GM12878 (cell line): ENCODE data around the gene LYZL2. TPM values are rescaled to one million over a fixed set of nuclear protein-coding genes. Genes with fewer than 3 reads are reported as not detected.

Experiments
- ATAC-seq: fragments of 200-7000 bp; cut with Tn5 transposase; 3 replicates; pipeline ENCODE4 v1.9.1; 2020; ENCODE audit warnings: mild to moderate bottlenecking, moderate library complexity
- BruUV-seq: library from RNA; stranded (reverse); fragments of 400-500 nt; replicated peaks from 2 replicates; lab custom pipeline; 2021; lab: Mats Ljungman, UMichigan
- CTCF ChIA-PET: fragments of 300-600 bp; sonication (Branson Sonifier 250); formaldehyde crosslinking; extraction: SDS; loops from one replicate; lab custom pipeline; 2021; ENCODE audit warnings: inconsistent platforms; lab: Yijun Ruan, JAX
- POLR2A ChIA-PET: fragments of 350-600 bp; formaldehyde crosslinking; extraction: SDS; loops from one replicate; lab custom pipeline; 2021; ENCODE audit warnings: inconsistent platforms; lab: Charles Lee
- RAD21 ChIA-PET: fragments of 300-600 bp; sonication (Branson Sonifier 250); formaldehyde crosslinking; loops from one replicate; lab custom pipeline; 2023; ENCODE audit warnings: antibody characterized with exemption; ENCODE audit not compliant: unreplicated experiment; lab: Charles Lee
- SMC1A ChIA-PET: fragments of 300-600 bp; sonication (Branson Sonifier 250); formaldehyde crosslinking; loops from one replicate; lab custom pipeline; 2023; ENCODE audit not compliant: unreplicated experiment, uncharacterized antibody; lab: Charles Lee
- DNase-seq: peaks from one replicate; pipeline ENCODE4 v3.0.0-alpha.2; 2011; ENCODE audit warnings: low read depth, low spot score
- FAIRE-seq: peaks from 3 replicates; lab custom pipeline; 2011; peaks lifted over from hg19 to GRCh38; lab: Jason Lieb, UNC
- H2AFZ ChIP-seq: 2 replicates; pipeline ENCODE4 v1.6.0; 2011; ENCODE audit warnings: low read depth, low read length, control low read depth; ENCODE audit not compliant: control insufficient read depth
- H3K27ac ChIP-seq: 2 replicates; pipeline ENCODE4 v1.5.1; 2011; ENCODE audit warnings: control low read depth; ENCODE audit not compliant: control insufficient read depth, insufficient read depth
- H3K27me3 ChIP-seq, 2 experiments: replicated peaks in 1 of 2; 2 replicates each; pipeline versions ENCODE4 v1.6.0 to v1.6.1; 2011; ENCODE audit warnings: low read length in 1 of 2; ENCODE audit not compliant: control insufficient read depth in 2 of 2, insufficient read depth in 2 of 2
- H3K36me3 ChIP-seq, 2 experiments: 2 replicates each; pipeline ENCODE4 v1.5.1; 2011; ENCODE audit warnings: low read length in 1 of 2; ENCODE audit not compliant: control insufficient read depth in 2 of 2, insufficient read depth in 2 of 2
- H3K4me1 ChIP-seq: 2 replicates; pipeline ENCODE4 v1.6.1; 2011; ENCODE audit warnings: mild to moderate bottlenecking, low read length, moderate library complexity, mixed read lengths; ENCODE audit not compliant: control insufficient read depth, insufficient read depth
- H3K4me2 ChIP-seq: 2 replicates; pipeline ENCODE4 v1.6.0; 2011; ENCODE audit warnings: control low read depth; ENCODE audit not compliant: control insufficient read depth, insufficient read depth
- H3K4me3 ChIP-seq: fragments of 200-600 bp; sonication (generic); 2 replicates; pipeline ENCODE4 v1.5.1; 2016
- H3K79me2 ChIP-seq: 2 replicates; pipeline ENCODE4 v1.6.0; 2011; ENCODE audit warnings: low read length; ENCODE audit not compliant: control insufficient read depth, insufficient read depth
- H3K9ac ChIP-seq: 2 replicates; pipeline ENCODE4 v1.8.0; 2011; ENCODE audit warnings: low read length, control low read depth, mixed read lengths; ENCODE audit not compliant: control insufficient read depth, insufficient read depth
- H3K9me3 ChIP-seq: replicated peaks from 3 replicates; pipeline ENCODE4 v1.5.1; 2011; ENCODE audit warnings: mild to moderate bottlenecking, low read length; ENCODE audit not compliant: control insufficient read depth, insufficient read depth
- H4K20me1 ChIP-seq: 2 replicates; pipeline ENCODE4 v1.6.0; 2011; ENCODE audit not compliant: control insufficient read depth, insufficient read depth
- BCL11A ChIP-seq: IDR thresholded peaks from 2 replicates; pipeline ENCODE4 v1.6.1; 2011; ENCODE audit warnings: low read depth, low read length
- CREM ChIP-seq: IDR thresholded peaks from 2 replicates; pipeline ENCODE4 v1.6.1; 2014; ENCODE audit warnings: antibody characterized with exemption, low read depth
- HDAC6 ChIP-seq: fragments of 200-600 bp; sonication (generic); IDR thresholded peaks from one replicate; pipeline ENCODE4 v1.8.0; 2017; ENCODE audit warnings: antibody characterized with exemption; ENCODE audit not compliant: unreplicated experiment
- IKZF2 ChIP-seq, 2 experiments: fragments of 450-650 bp; IDR thresholded peaks; 2 replicates each; pipeline ENCODE4 v1.6.1; 2017; ENCODE audit warnings: mild to moderate bottlenecking in 2 of 2, moderate library complexity in 2 of 2
- NFIC ChIP-seq: IDR thresholded peaks from 2 replicates; pipeline ENCODE4 v1.6.1; 2012; ENCODE audit warnings: low read depth, mild to moderate bottlenecking, inconsistent platforms, low read length, moderate library complexity
- PKNOX1 ChIP-seq: fragments of 450-650 bp; IDR thresholded peaks from 2 replicates; pipeline ENCODE4 v1.6.1; 2016; ENCODE audit warnings: mild to moderate bottlenecking
- POLR2A ChIP-seq: IDR thresholded peaks from 2 replicates; pipeline ENCODE4 v1.6.1; 2011; ENCODE audit warnings: low read depth, mild to moderate bottlenecking, low read length
- WGBS: methylation state at CpG from one replicate; pipeline ENCODE4 v1.1.6; 2016; ENCODE audit warnings: low lambda C conversion rate; ENCODE audit not compliant: insufficient replicate concordance, insufficient coverage; ENCODE audit errors: missing lambda C conversion rate; 5-methylcytosine and 5-hydroxymethylcytosine counted together
- in situ Hi-C: fragments of 300-500 bp; cut with MboI; formaldehyde crosslinking; loops from 9 replicates; pipeline ENCODE4 v1.14.3; 2018; ENCODE audit warnings: mixed read lengths
- intact Hi-C: fragments of 100-400 bp; cut with micrococcal nuclease; formaldehyde crosslinking; loops from one replicate; pipeline ENCODE4 v1.14.2; 2022; ENCODE audit not compliant: unreplicated experiment
- polyA plus RNA-seq, 11 experiments: library from polyadenylated mRNA; depleted of rRNA in 4 of 11; unstranded in 6 of 11; stranded (reverse) in 5 of 11; fragments of >200 nt; fragmentation: Nextera tagmentation in 4 of 11; fragmentation: Illumina TruSeq in 1 of 11; extraction: Ambion mirVana in 4 of 11; extraction: Trizol in 1 of 11; gene quantifications; 1 replicate in 1 of 11; 2 replicates in 10 of 11; pipeline versions ENCODE4 v1.2.1 to v1.2.3, GENCODE V29; 2011 to 2016; ENCODE audit warnings: inconsistent platforms in 2 of 11, missing spikeins in 2 of 11, low read depth in 1 of 11
- total RNA-seq, 4 experiments: library from RNA; depleted of rRNA in 3 of 4; stranded (reverse); fragments of >200 nt in 3 of 4; fragmentation: Illumina TruSeq in 1 of 4; extraction: Trizol in 1 of 4; gene quantifications; 2 replicates each; pipeline versions ENCODE4 v1.2.1 to v1.2.3, GENCODE V29; 2013 to 2021
- TF ChIP-seq, protein P1 (sequence below): fragments of 450-650 bp; IDR thresholded peaks from 2 replicates; pipeline ENCODE4 v1.6.1; 2016; ENCODE audit warnings: mild to moderate bottlenecking

LYZL2 gene
- total and polyA plus RNA-seq, 10 of the 15 experiments (the other 5 are each of a cell fraction or from before 2014, with no cell fraction given): not detected

GRCh38 chr10:30603589-30603988 is 26.0 kb downstream of the LYZL2 start:
- ChIA-PET SMC1A (no interaction called here), CTCF (no interaction called here), POLR2A (no interaction called here), RAD21 (no interaction called here)
- H3K4me3 ChIP-seq: no peak overlapping the region
- no peaks in the 10 kb centered on the region for H3K36me3 ChIP-seq
- H3K27me3 ChIP-seq: no peaks in the 10 kb centered on the region; a peak in 2 of 4 replicates
- H3K79me2 ChIP-seq: no peaks in the 10 kb centered on the region
- in situ Hi-C loops (no loop called here), intact Hi-C loops (no loop called here)
- no peaks in the 10 kb centered on the region for H4K20me1 ChIP-seq
- TF ChIP-seq, protein P1, sequence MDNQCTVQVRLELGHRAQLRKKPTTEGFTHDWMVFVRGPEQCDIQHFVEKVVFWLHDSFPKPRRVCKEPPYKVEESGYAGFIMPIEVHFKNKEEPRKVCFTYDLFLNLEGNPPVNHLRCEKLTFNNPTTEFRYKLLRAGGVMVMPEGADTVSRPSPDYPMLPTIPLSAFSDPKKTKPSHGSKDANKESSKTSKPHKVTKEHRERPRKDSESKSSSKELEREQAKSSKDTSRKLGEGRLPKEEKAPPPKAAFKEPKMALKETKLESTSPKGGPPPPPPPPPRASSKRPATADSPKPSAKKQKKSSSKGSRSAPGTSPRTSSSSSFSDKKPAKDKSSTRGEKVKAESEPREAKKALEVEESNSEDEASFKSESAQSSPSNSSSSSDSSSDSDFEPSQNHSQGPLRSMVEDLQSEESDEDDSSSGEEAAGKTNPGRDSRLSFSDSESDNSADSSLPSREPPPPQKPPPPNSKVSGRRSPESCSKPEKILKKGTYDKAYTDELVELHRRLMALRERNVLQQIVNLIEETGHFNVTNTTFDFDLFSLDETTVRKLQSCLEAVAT: no peak
- TF ChIP-seq NFIC: no peak
- no peak for TF ChIP-seq BCL11A
- no peak for TF ChIP-seq PKNOX1
- TF ChIP-seq HDAC6: no peak
- no peak for ATAC-seq
- H3K4me2 ChIP-seq: no peak overlapping the region
- no peak overlapping the region for H3K27ac ChIP-seq
- BruUV-seq: no TSS peak
- no peak overlapping the region for H2AFZ ChIP-seq
- no peaks in the 10 kb centered on the region; the same call in 2 of the 3 replicates for H3K9me3 ChIP-seq
- WGBS: 63% methylated on average over 3 of the region's 3 CpGs
- no peak for FAIRE-seq
- no peak overlapping the region for H3K9ac ChIP-seq
- H3K4me1 ChIP-seq: no peaks in the 10 kb centered on the region
- DNase-seq: no peak

DNA sequence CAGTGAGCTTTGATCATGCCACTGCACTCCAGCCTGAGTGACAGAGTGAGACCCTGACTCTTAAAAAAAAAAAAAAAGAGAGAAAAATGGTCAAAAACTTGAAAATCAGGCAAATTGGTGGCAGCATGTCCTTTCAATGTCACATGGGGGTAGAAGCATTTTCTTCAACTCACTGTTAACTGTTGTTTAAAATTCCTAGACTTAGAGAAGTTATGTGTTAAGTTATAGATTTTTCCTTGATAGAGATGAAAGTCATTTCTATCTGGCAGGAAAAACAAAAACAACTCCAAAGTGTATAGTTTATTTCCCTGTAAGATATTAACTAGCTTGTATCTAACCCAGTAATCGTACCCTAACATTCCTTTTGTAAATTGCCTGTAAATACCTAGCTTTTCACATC is 26.8 kb downstream of the LYZL2 start:
- WGBS: 72% methylated on average over 1 of the region's 1 CpG
- H3K4me1 ChIP-seq: no peaks in the 10 kb centered on the region
- no peak overlapping the region for H3K27ac ChIP-seq
- H3K9me3 ChIP-seq: no peaks in the 10 kb centered on the region; the same call in 2 of the 3 replicates
- ChIA-PET RAD21 (no interaction called here), SMC1A (no interaction called here), CTCF (interaction anchor here (1.5 kb wide), 1 partner anchor 12 kb away, joined by 8 read pairs; no protein-coding TSS in a partner anchor), POLR2A (no interaction called here)
- H3K4me3 ChIP-seq: no peak overlapping the region
- no peaks in the 10 kb centered on the region for H4K20me1 ChIP-seq
- H3K4me2 ChIP-seq: no peak overlapping the region
- ATAC-seq: no peak
- no peak for DNase-seq
- no peaks in the 10 kb centered on the region; a peak in 2 of 4 replicates for H3K27me3 ChIP-seq
- no peaks in the 10 kb centered on the region for H3K79me2 ChIP-seq
- FAIRE-seq: no peak
- TF ChIP-seq IKZF2 (IDR thresholded peaks at IDR 0.05) (no peak), CREM (no peak), POLR2A (no peak)
- in situ Hi-C loops: no loop called here
- no TSS peak for BruUV-seq
- no peak overlapping the region for H3K9ac ChIP-seq
- intact Hi-C loops: no loop called here
- H3K36me3 ChIP-seq: no peaks in the 10 kb centered on the region
- no peak overlapping the region for H2AFZ ChIP-seq
